B cell (primary cell): ENCODE results near the gene STMP1. TPM values are rescaled to one million over a fixed set of nuclear protein-coding genes. Genes with fewer than 3 reads are reported as not detected.

Experiments used
- ATAC-seq: fragments of 200-7000 bp; cut with Tn5 transposase; one replicate; pipeline ENCODE4 v1.10.0; 2021; ENCODE audit warnings: low read depth, mild to moderate bottlenecking, moderate number of reproducible peaks, moderate library complexity
- CTCF ChIA-PET: fragments of 350-600 bp; sonication (Branson Sonifier 250); formaldehyde crosslinking; loops from one replicate; lab custom pipeline; 2021; ENCODE audit warnings: antibody characterized with exemption, inconsistent platforms; lab: Charles Lee
- POLR2A ChIA-PET: fragments of 350-600 bp; sonication (Branson Sonifier 250); formaldehyde crosslinking; loops from one replicate; lab custom pipeline; 2021; ENCODE audit warnings: antibody characterized with exemption; lab: Charles Lee
- DNase-seq: peaks from one replicate; pipeline ENCODE4 v3.0.0; 2013
- H2AFZ ChIP-seq: 2 replicates; pipeline ENCODE4 v1.6.1; 2012; ENCODE audit warnings: mild to moderate bottlenecking, low read depth, low read length; ENCODE audit not compliant: insufficient read depth, poor library complexity, severe bottlenecking
- H3K27ac ChIP-seq, 2 donors: 1 replicate in 1 of 2; 2 replicates in 1 of 2; pipeline ENCODE4 v1.5.1; 2012 to 2013; ENCODE audit warnings: low read length in 2 of 2, mild to moderate bottlenecking in 2 of 2, moderate library complexity in 1 of 2
- H3K27me3 ChIP-seq, 4 experiments: fragments of 200-600 bp in 1 of 4; sonication (generic) in 1 of 4; replicated peaks in 1 of 4; 1 replicate in 2 of 4; 2 replicates in 2 of 4; pipeline versions ENCODE4 v1.6.1 to v1.7.0; 2013 to 2016; ENCODE audit warnings: low read length in 3 of 4, mild to moderate bottlenecking in 2 of 4, mixed read lengths in 1 of 4, moderate library complexity in 1 of 4; ENCODE audit not compliant: insufficient read depth in 4 of 4, control insufficient read depth in 3 of 4; ENCODE audit errors: control extremely low read depth in 1 of 4
- H3K36me3 ChIP-seq, 2 experiments: replicated peaks in 1 of 2; 1 replicate in 1 of 2; 2 replicates in 1 of 2; pipeline versions ENCODE4 v1.6.1 to v1.7.1; 2013; ENCODE audit warnings: low read length in 1 of 2; ENCODE audit not compliant: insufficient read depth in 2 of 2, control insufficient read depth in 1 of 2; ENCODE audit errors: control extremely low read depth in 1 of 2, extremely low read depth in 1 of 2
- H3K4me1 ChIP-seq, 2 donors: fragments of 200-600 bp in 1 of 2; sonication (generic) in 1 of 2; 1 replicate in 1 of 2; 2 replicates in 1 of 2; pipeline versions ENCODE4 v1.5.1 to v1.6.1; 2013 to 2017; ENCODE audit warnings: low read length in 2 of 2; ENCODE audit not compliant: control insufficient read depth in 2 of 2, insufficient read depth in 2 of 2
- H3K4me2 ChIP-seq: replicated peaks from 2 replicates; pipeline ENCODE3; 2012; ENCODE audit warnings: mild to moderate bottlenecking, low read depth, low read length; ENCODE audit not compliant: poor library complexity, severe bottlenecking
- H3K4me3 ChIP-seq, 5 experiments: fragments of 200-600 bp in 1 of 5; sonication (generic) in 1 of 5; 1 replicate in 3 of 5; 2 replicates in 2 of 5; pipeline versions ENCODE4 v1.5.1 to v1.7.0; 2011 to 2016; ENCODE audit warnings: low read length in 4 of 5, mild to moderate bottlenecking in 4 of 5, low read depth in 2 of 5, control low read depth in 1 of 5, moderate library complexity in 1 of 5; ENCODE audit not compliant: insufficient read depth in 1 of 5; ENCODE audit errors: control extremely low read depth in 1 of 5, extremely low read depth in 1 of 5
- H3K79me2 ChIP-seq: fragments of 200-600 bp; sonication (generic); one replicate; pipeline ENCODE4 v1.6.0; 2016; ENCODE audit warnings: low read length; ENCODE audit not compliant: control insufficient read depth, insufficient read depth
- H3K9ac ChIP-seq: fragments of 200-600 bp; sonication (generic); 2 replicates; pipeline ENCODE4 v1.6.1; 2017; ENCODE audit warnings: mild to moderate bottlenecking, low read length, moderate library complexity
- H3K9me3 ChIP-seq, 3 donors: one replicate each; pipeline versions ENCODE4 v1.6.1 to v1.7.1; 2013; ENCODE audit warnings: low read length in 2 of 3; ENCODE audit not compliant: control insufficient read depth in 2 of 3, insufficient read depth in 1 of 3; ENCODE audit errors: control extremely low read depth in 1 of 3
- H4K20me1 ChIP-seq: 2 replicates; pipeline ENCODE4 v1.6.0; 2012; ENCODE audit warnings: mild to moderate bottlenecking, low read length; ENCODE audit not compliant: insufficient read depth, control insufficient read depth, poor library complexity, severe bottlenecking
- H3K27ac Mint-ChIP-seq: one replicate; pipeline ENCODE4 v1.8.0; 2021; ENCODE audit warnings: mixed read lengths
- H3K27me3 Mint-ChIP-seq: one replicate; pipeline ENCODE4 v1.8.0; 2021; ENCODE audit warnings: mixed read lengths
- H3K4me1 Mint-ChIP-seq: one replicate; pipeline ENCODE4 v1.8.0; 2021; ENCODE audit warnings: mixed read lengths
- H3K4me3 Mint-ChIP-seq: one replicate; pipeline ENCODE4 v1.8.0; 2021; ENCODE audit warnings: mixed read lengths
- H3K9me3 Mint-ChIP-seq: one replicate; pipeline ENCODE4 v1.8.0; 2022; ENCODE audit warnings: mixed read lengths; ENCODE audit not compliant: insufficient read depth
- CTCF ChIP-seq: fragments of 200-600 bp; IDR thresholded peaks from one replicate; pipeline ENCODE4 v1.8.0; 2022; ENCODE audit warnings: antibody characterized with exemption, mild to moderate bottlenecking
- EZH2 ChIP-seq: IDR thresholded peaks from 2 replicates; pipeline ENCODE4 v1.6.1; 2012; ENCODE audit warnings: borderline replicate concordance, low read depth, mild to moderate bottlenecking, moderate library complexity, low read length; ENCODE audit not compliant: insufficient read depth, poor library complexity, severe bottlenecking
- WGBS: methylation state at CpG from one replicate; pipeline ENCODE4 v1.1.5; 2013; ENCODE audit warnings: missing lambda C conversion rate; ENCODE audit not compliant: insufficient coverage; 5-methylcytosine and 5-hydroxymethylcytosine counted together
- intact Hi-C: fragments of 100-400 bp; cut with micrococcal nuclease; formaldehyde crosslinking; loops from one replicate; pipeline ENCODE4 v1.10.0; 2022
- polyA plus RNA-seq: library from polyadenylated mRNA; depleted of rRNA; stranded (reverse); fragments of >200 nt; gene quantifications from 2 replicates; pipeline ENCODE4 v1.2.3, GENCODE V29; 2012
- total RNA-seq, 2 donors: library from RNA; stranded (reverse); fragments of 120-200 nt in 1 of 2; gene quantifications; 1 replicate in 1 of 2; 2 replicates in 1 of 2; pipeline versions ENCODE4 v1.2.3 to v1.2.4, GENCODE V29; 2013 to 2022

Gene STMP1
- total and polyA plus RNA-seq, 2 donors (not counting 1 experiment from before 2014, with no cell fraction given) = 11.0 to 33.5 TPM

GRCh38 chr7:135718794-135719437 is 56.6 kb downstream of the STMP1 start:
- Mint-ChIP-seq H3K9me3 (no peaks in the 10 kb centered on the region), H3K27ac (no peak overlapping the region), H3K27me3 (peaks cover 29% of the 10 kb centered on the region), H3K4me3 (no peak overlapping the region), H3K4me1 (no peaks in the 10 kb centered on the region)
- H3K27me3 ChIP-seq = peaks cover 0 to 2% (median 0%) of the 10 kb centered on the region in 4 experiments
- no peak overlapping the region for H3K27ac ChIP-seq
- intact Hi-C loops = no loop called here
- no peak overlapping the region for H3K9ac ChIP-seq
- H3K4me2 ChIP-seq = no peak overlapping the region
- H3K9me3 ChIP-seq = no peaks in the 10 kb centered on the region
- no peak for DNase-seq
- no peak for TF ChIP-seq EZH2
- TF ChIP-seq CTCF = no peak
- H2AFZ ChIP-seq = no peak overlapping the region
- H3K4me3 ChIP-seq = no peak overlapping the region
- POLR2A ChIA-PET = no interaction called here
- H3K79me2 ChIP-seq = no peaks in the 10 kb centered on the region
- H3K36me3 ChIP-seq = no peaks in the 10 kb centered on the region
- no peaks in the 10 kb centered on the region for H3K4me1 ChIP-seq
- CTCF ChIA-PET = no interaction called here
- WGBS = 90% methylated on average over 6 of the region's 7 CpGs
- H4K20me1 ChIP-seq = no peaks in the 10 kb centered on the region
- no peak for ATAC-seq

- peaks cover 29% of the 10 kb centered on the region for H3K27me3 Mint-ChIP-seq
- Histone ChIP-seq H3K27me3 (peaks cover 0 to under 1% (median 0%) of the 10 kb centered on the region in 4 experiments), H3K4me2 (no peak overlapping the region), H2AFZ (no peak overlapping the region), H4K20me1 (no peaks in the 10 kb centered on the region), H3K79me2 (no peaks in the 10 kb centered on the region), H3K36me3 (no peaks in the 10 kb centered on the region), H3K4me1 (no peaks in the 10 kb centered on the region), H3K9me3 (no peaks in the 10 kb centered on the region), H3K4me3 (no peak overlapping the region), H3K27ac (no peak overlapping the region), H3K9ac (no peak overlapping the region)
- no peaks in the 10 kb centered on the region for H3K9me3 Mint-ChIP-seq
- CTCF ChIA-PET = no interaction called here
- intact Hi-C loops = no loop called here
- POLR2A ChIA-PET = no interaction called here
- no peak for DNase-seq
- TF ChIP-seq CTCF = no peak
- TF ChIP-seq EZH2 = no peak
- WGBS = no CpG with 5 or more reads among the region's 2 CpGs
- no peak overlapping the region for H3K27ac Mint-ChIP-seq
- H3K4me1 Mint-ChIP-seq = no peaks in the 10 kb centered on the region
- no peak for ATAC-seq
- H3K4me3 Mint-ChIP-seq = no peak overlapping the region
Measured at GRCh38 chr7:135719688-135720087, 57.4 kb downstream of the STMP1 start.
